Posterior vena cava (tissue), 2 donors: Measurements from ENCODE around the gene COL8A1. TPM values are rescaled to one million over a fixed set of nuclear protein-coding genes. Genes with fewer than 3 reads are reported as not detected.

Source experiments
- total RNA-seq, 2 donors: library from RNA; stranded (reverse); fragmentation: NEBNext Ultra II Directional; extraction: Animal tissue kit (Norgen Biotek cat#: 25700); gene quantifications; one replicate each; pipeline ENCODE4 v1.2.1, GENCODE V29; 2021
- donor health status: DM: yes; HTN: yes; CAD: no.
- donor health status: DM: yes; HTN: yes; CAD: no.

COL8A1 gene
- total RNA-seq, 2 donors from 2014 or later: 80.6 to 105 TPM

Other genes starting within 250 kb of the COL8A1 start
- 10 to 100 TPM; 18.5 to 27.6 TPM for gene CMSS1, start 179.3 kb downstream of the COL8A1 start, total RNA-seq